Adipocyte (in vitro differentiated cells): ENCODE measurements around the gene OR4C6.

Experiments
- DNase-seq: peaks from one replicate; pipeline ENCODE4 v3.0.0-alpha.2; 2015; ENCODE audit warnings: low read depth
- H3K27me3 ChIP-seq: replicated peaks from 2 replicates; pipeline ENCODE4 v1.7.0; 2013; ENCODE audit warnings: mild to moderate bottlenecking, low read length, moderate library complexity; ENCODE audit not compliant: control insufficient read depth, insufficient read depth
- H3K36me3 ChIP-seq: 2 replicates; pipeline ENCODE4 v1.7.0; 2013; ENCODE audit warnings: low read length, mild to moderate bottlenecking, moderate library complexity; ENCODE audit not compliant: control insufficient read depth, insufficient read depth, severe bottlenecking
- H3K4me1 ChIP-seq: 2 replicates; pipeline ENCODE4 v1.7.0; 2013; ENCODE audit warnings: mild to moderate bottlenecking, low read length, moderate library complexity; ENCODE audit not compliant: control insufficient read depth, insufficient read depth
- H3K4me3 ChIP-seq: 2 replicates; pipeline ENCODE4 v1.7.0; 2013; ENCODE audit warnings: mild to moderate bottlenecking, low read length, moderate library complexity
- H3K9ac ChIP-seq: 2 replicates; pipeline ENCODE4 v1.7.0; 2013; ENCODE audit warnings: mild to moderate bottlenecking, low read length, moderate library complexity
- H3K9me3 ChIP-seq: 2 replicates; pipeline ENCODE4 v1.7.0; 2013; ENCODE audit warnings: mild to moderate bottlenecking, low read length, moderate library complexity; ENCODE audit not compliant: control insufficient read depth

Gene OR4C6

DNA sequence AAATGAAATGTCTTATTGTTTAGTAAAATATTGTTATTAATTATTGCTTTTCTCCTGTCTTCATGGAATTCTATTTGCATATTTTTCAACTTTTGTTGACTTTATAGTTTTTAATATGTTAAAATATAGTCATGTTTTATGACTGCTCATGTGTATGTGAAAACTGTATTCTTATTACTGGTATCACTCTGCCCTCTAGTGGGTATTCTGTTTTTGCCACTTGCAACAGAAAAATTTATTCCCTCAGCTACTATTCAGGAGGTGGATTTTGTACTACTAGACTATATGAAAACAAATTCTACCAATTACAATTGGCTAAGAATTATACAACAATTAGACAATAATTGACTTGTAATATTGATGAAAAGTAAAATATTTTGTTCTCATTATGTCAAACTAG is 45.0 kb downstream of the OR4C6 start:
- no peak overlapping the region for H3K4me3 ChIP-seq
- DNase-seq = peak; percentile 63
- no peak overlapping the region for H3K9ac ChIP-seq
- H3K36me3 ChIP-seq = no peaks in the 10 kb centered on the region
- H3K4me1 ChIP-seq = no peaks in the 10 kb centered on the region
- peaks cover 13% of the 10 kb centered on the region for H3K9me3 ChIP-seq
- no peaks in the 10 kb centered on the region for H3K27me3 ChIP-seq

DNA sequence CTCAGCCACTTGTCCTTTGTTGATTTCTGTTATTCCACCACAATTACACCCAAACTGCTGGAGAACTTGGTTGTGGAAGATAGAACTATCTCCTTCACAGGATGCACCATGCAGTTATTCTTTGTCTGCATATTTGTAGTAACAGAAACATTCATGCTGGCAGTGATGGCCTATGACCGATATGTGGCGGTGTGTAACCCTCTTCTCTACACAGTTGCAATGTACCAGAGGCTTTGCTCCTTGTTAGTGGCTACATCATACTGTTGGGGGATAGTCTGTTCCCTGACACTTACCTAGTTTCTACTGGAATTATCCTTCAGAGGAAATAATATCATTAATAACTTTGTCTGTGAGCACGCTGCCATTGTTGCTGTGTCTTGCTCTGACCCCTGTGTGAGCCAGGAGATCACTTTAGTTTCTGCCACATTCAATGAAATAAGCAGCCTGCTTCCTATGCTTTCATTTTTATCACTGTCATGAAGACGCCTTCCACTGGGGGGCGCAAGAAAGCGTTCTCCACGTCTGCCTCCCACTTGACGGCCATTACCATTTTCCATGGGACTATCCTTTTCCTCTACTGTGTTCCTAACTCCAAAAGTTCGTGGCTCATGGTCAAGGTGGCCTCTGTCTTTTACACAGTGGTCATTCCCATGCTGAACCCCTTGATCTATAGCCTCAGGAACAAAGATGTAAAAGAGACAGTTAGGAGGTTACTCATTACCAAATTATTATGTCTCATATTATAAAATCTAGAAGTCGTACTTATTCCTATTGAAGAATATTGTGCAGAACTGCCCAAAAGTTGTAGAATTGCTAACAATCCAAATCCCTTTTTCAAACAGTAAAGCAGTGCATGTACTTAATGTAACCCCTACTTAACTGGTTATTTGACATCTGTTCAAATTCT is 53.2 kb downstream of the OR4C6 start:
- Histone ChIP-seq H3K9me3 (no peaks in the 10 kb centered on the region), H3K4me1 (no peaks in the 10 kb centered on the region), H3K36me3 (no peaks in the 10 kb centered on the region), H3K4me3 (no peak overlapping the region), H3K9ac (no peak overlapping the region), H3K27me3 (no peaks in the 10 kb centered on the region)
- no peak for DNase-seq
